CD14-positive monocyte (primary cell): ENCODE data around the gene SHROOM3. TPM values are rescaled to one million over a fixed set of nuclear protein-coding genes. Genes with fewer than 3 reads are reported as not detected.

Source experiments
- DNase-seq, 3 donors: peaks; one replicate each; pipeline ENCODE4 v3.0.0-alpha.2; 2011 to 2022
- H2AFZ ChIP-seq: 2 replicates; pipeline ENCODE4 v1.6.0; 2012; ENCODE audit warnings: mild to moderate bottlenecking, low read depth, low read length, inconsistent platforms; ENCODE audit not compliant: insufficient read depth, poor library complexity, severe bottlenecking
- H3K27ac ChIP-seq, 2 donors: 1 replicate in 1 of 2; 2 replicates in 1 of 2; pipeline ENCODE4 v1.5.1; 2012 to 2013; ENCODE audit warnings: low read length in 2 of 2, control low read depth in 1 of 2, inconsistent platforms in 1 of 2, low read depth in 1 of 2, mild to moderate bottlenecking in 1 of 2
- H3K27me3 ChIP-seq, 2 donors: one replicate each; pipeline versions ENCODE4 v1.6.0 to v1.6.1; 2011 to 2013; ENCODE audit warnings: low read length in 2 of 2; ENCODE audit not compliant: control insufficient read depth in 2 of 2, insufficient read depth in 2 of 2
- H3K36me3 ChIP-seq, 2 donors: replicated peaks in 1 of 2; 1 replicate in 1 of 2; 2 replicates in 1 of 2; pipeline versions ENCODE4 v1.5.1 to v1.6.1; 2012 to 2013; ENCODE audit warnings: low read length in 2 of 2, control low read depth in 1 of 2, inconsistent platforms in 1 of 2, mild to moderate bottlenecking in 1 of 2; ENCODE audit not compliant: insufficient read depth in 2 of 2, control insufficient read depth in 1 of 2
- H3K4me1 ChIP-seq, 2 donors: 1 replicate in 1 of 2; 2 replicates in 1 of 2; pipeline versions ENCODE4 v1.5.1 to v1.6.1; 2012 to 2013; ENCODE audit warnings: low read length in 2 of 2, control low read depth in 1 of 2, inconsistent platforms in 1 of 2, mild to moderate bottlenecking in 1 of 2, moderate library complexity in 1 of 2; ENCODE audit not compliant: insufficient read depth in 2 of 2, control insufficient read depth in 1 of 2
- H3K4me2 ChIP-seq: replicated peaks from 2 replicates; pipeline ENCODE3; 2012; ENCODE audit warnings: low read length, moderate library complexity, mild to moderate bottlenecking; ENCODE audit not compliant: poor library complexity, severe bottlenecking; ENCODE audit errors: extremely low read depth
- H3K4me3 ChIP-seq, 3 experiments: fragments of 200-600 bp in 1 of 3; sonication (generic) in 1 of 3; replicated peaks in 1 of 3; 1 replicate in 2 of 3; 2 replicates in 1 of 3; pipeline ENCODE4 v1.5.1; 2011 to 2013; ENCODE audit warnings: low read length in 3 of 3, mild to moderate bottlenecking in 3 of 3, control low read depth in 2 of 3, low read depth in 2 of 3, inconsistent platforms in 1 of 3, moderate library complexity in 1 of 3
- H3K79me2 ChIP-seq: 2 replicates; pipeline ENCODE4 v1.6.0; 2012; ENCODE audit warnings: mild to moderate bottlenecking, control low read depth, inconsistent platforms, low read length, moderate library complexity; ENCODE audit not compliant: insufficient read depth
- H3K9ac ChIP-seq: 2 replicates; pipeline ENCODE4 v1.6.0; 2017; ENCODE audit warnings: low read length, mild to moderate bottlenecking; ENCODE audit not compliant: insufficient read depth, poor library complexity, severe bottlenecking
- H3K9me3 ChIP-seq, 2 donors: replicated peaks in 1 of 2; 1 replicate in 1 of 2; 2 replicates in 1 of 2; pipeline versions ENCODE4 v1.5.1 to v1.6.1; 2012 to 2013; ENCODE audit warnings: low read length in 2 of 2, control low read depth in 1 of 2; ENCODE audit not compliant: control insufficient read depth in 1 of 2, insufficient read depth in 1 of 2
- H4K20me1 ChIP-seq: 2 replicates; pipeline ENCODE4 v1.6.0; 2012; ENCODE audit warnings: mild to moderate bottlenecking, low read length, control low read depth, moderate library complexity; ENCODE audit not compliant: insufficient read depth
- H3K27ac Mint-ChIP-seq, 7 donors: one replicate each; pipeline ENCODE4 v1.8.0; 2020; ENCODE audit warnings: mild to moderate bottlenecking in 7 of 7, mixed read lengths in 7 of 7, moderate library complexity in 6 of 7, inconsistent platforms in 2 of 7
- H3K27me3 Mint-ChIP-seq, 3 donors: one replicate each; pipeline ENCODE4 v1.8.0; 2021 to 2022; ENCODE audit warnings: low read depth in 3 of 3, mild to moderate bottlenecking in 3 of 3, mixed read lengths in 3 of 3, moderate library complexity in 3 of 3, inconsistent platforms in 1 of 3
- H3K36me3 Mint-ChIP-seq, 2 donors: one replicate each; pipeline ENCODE4 v1.8.0; 2020; ENCODE audit warnings: mixed read lengths in 2 of 2, inconsistent platforms in 1 of 2, mild to moderate bottlenecking in 1 of 2
- H3K4me1 Mint-ChIP-seq: one replicate; pipeline ENCODE4 v1.8.0; 2020; ENCODE audit warnings: mild to moderate bottlenecking, mixed read lengths
- H3K4me3 Mint-ChIP-seq, 2 donors: one replicate each; pipeline ENCODE4 v1.8.0; 2020; ENCODE audit warnings: mild to moderate bottlenecking in 2 of 2, mixed read lengths in 2 of 2, moderate library complexity in 1 of 2
- H3K9me3 Mint-ChIP-seq, 7 donors: one replicate each; pipeline ENCODE4 v1.8.0; 2020 to 2022; ENCODE audit warnings: mixed read lengths in 7 of 7, mild to moderate bottlenecking in 6 of 7, moderate library complexity in 6 of 7, inconsistent platforms in 2 of 7
- WGBS: methylation state at CpG from one replicate; pipeline ENCODE4 v1.1.5; 2013; ENCODE audit warnings: missing lambda C conversion rate; ENCODE audit not compliant: insufficient coverage; 5-methylcytosine and 5-hydroxymethylcytosine counted together
- intact Hi-C, 2 donors: fragments of 100-400 bp; cut with micrococcal nuclease; formaldehyde crosslinking; loops; one replicate each; pipeline versions ENCODE4 v1.15.0 to v1.15.1; 2023
- polyA plus RNA-seq, 3 donors: library from polyadenylated mRNA; depleted of rRNA in 1 of 3; unstranded in 2 of 3; stranded (reverse) in 1 of 3; fragments of 300-500 nt in 2 of 3; fragments of >200 nt in 1 of 3; fragmentation: Illumina TruSeq in 2 of 3; gene quantifications; 1 replicate in 2 of 3; 2 replicates in 1 of 3; pipeline ENCODE4 v1.2.3, GENCODE V29; 2012 to 2021
- TF ChIP-seq, protein P1 (sequence below): fragments of 200-600 bp; IDR thresholded peaks from one replicate; pipeline ENCODE4 v1.8.0; 2022; ENCODE audit warnings: antibody characterized with exemption, mild to moderate bottlenecking

SHROOM3 gene
- polyA plus RNA-seq, 3 donors, result not detected

DNA sequence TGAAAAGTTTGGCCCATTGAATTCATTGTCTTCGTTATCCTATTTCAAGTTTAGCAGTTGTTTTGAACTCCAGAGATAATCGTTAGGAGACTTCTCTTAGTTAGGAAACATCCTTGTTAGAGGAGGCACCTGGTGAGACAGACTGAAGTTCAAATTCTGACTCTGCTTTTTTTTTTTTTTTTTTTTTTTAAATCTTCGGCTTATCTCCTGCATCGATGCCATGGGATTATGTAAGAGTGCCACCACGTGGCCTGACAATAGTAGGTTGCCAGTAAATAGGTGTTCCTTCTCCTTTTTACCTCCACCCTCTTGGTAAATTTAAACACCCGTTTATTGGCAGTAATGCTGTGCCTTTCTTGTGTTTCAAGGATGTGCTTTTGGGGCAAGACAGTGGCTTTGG lies 313.6 kb downstream of the SHROOM3 start:
- Mint-ChIP-seq H3K27ac (no peak overlapping the region), H3K9me3 (peaks cover 0 to 4% (median 0%) of the 10 kb centered on the region in 7 donors), H3K36me3 (no peaks in the 10 kb centered on the region), H3K27me3 (peaks cover 4 to 8% (median 7%) of the 10 kb centered on the region in 3 donors), H3K4me3 (no peak overlapping the region), H3K4me1 (no peaks in the 10 kb centered on the region)
- H3K79me2 ChIP-seq, result no peaks in the 10 kb centered on the region
- H3K27ac ChIP-seq, result no peak overlapping the region
- TF ChIP-seq, protein P1, sequence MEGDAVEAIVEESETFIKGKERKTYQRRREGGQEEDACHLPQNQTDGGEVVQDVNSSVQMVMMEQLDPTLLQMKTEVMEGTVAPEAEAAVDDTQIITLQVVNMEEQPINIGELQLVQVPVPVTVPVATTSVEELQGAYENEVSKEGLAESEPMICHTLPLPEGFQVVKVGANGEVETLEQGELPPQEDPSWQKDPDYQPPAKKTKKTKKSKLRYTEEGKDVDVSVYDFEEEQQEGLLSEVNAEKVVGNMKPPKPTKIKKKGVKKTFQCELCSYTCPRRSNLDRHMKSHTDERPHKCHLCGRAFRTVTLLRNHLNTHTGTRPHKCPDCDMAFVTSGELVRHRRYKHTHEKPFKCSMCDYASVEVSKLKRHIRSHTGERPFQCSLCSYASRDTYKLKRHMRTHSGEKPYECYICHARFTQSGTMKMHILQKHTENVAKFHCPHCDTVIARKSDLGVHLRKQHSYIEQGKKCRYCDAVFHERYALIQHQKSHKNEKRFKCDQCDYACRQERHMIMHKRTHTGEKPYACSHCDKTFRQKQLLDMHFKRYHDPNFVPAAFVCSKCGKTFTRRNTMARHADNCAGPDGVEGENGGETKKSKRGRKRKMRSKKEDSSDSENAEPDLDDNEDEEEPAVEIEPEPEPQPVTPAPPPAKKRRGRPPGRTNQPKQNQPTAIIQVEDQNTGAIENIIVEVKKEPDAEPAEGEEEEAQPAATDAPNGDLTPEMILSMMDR, result no peak
- H3K27me3 ChIP-seq, result peaks cover 0 to 2% of the 10 kb centered on the region in 2 donors
- intact Hi-C loops, result no loop called here
- no peaks in the 10 kb centered on the region for H3K36me3 ChIP-seq
- H4K20me1 ChIP-seq, result no peaks in the 10 kb centered on the region
- H3K9ac ChIP-seq, result no peak overlapping the region
- no CpG with 5 or more reads among the region's 6 CpGs for WGBS
- H3K4me1 ChIP-seq, result no peaks in the 10 kb centered on the region
- DNase-seq, result no peak
- no peak overlapping the region for H3K4me2 ChIP-seq
- no peak overlapping the region for H3K4me3 ChIP-seq
- H3K9me3 ChIP-seq, result no peaks in the 10 kb centered on the region
- no peak overlapping the region for H2AFZ ChIP-seq

DNA sequence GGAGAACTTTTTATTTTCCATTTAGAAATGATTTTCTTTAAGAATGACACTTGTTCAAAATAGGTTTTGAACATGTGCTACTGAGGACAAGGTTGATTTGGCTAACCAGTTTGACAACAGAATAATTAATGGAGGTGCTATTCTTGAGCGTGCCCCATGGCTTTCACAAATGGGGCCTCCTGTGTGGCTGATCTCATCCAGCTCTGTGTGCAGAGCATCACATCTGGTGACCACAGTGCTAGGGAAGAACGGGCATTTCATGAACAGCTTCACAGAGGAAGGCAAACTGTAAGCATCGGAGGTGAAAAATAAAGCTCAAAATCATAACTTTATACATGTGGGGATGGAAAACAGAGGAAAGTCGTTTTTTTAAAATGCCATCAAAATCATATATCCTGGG lies 314.3 kb downstream of the SHROOM3 start:
- H3K4me3 Mint-ChIP-seq, result no peak overlapping the region
- H3K27me3 Mint-ChIP-seq, result peaks cover 4 to 8% (median 8%) of the 10 kb centered on the region in 3 donors
- Histone ChIP-seq H3K79me2 (no peaks in the 10 kb centered on the region), H3K4me1 (no peaks in the 10 kb centered on the region), H3K9me3 (no peaks in the 10 kb centered on the region), H3K4me2 (no peak overlapping the region), H3K9ac (no peak overlapping the region), H4K20me1 (no peaks in the 10 kb centered on the region), H3K4me3 (no peak overlapping the region), H3K27me3 (peaks cover 0 to 2% of the 10 kb centered on the region in 2 donors), H3K36me3 (no peaks in the 10 kb centered on the region), H3K27ac (no peak overlapping the region), H2AFZ (no peak overlapping the region)
- TF ChIP-seq, protein P1, result no peak
- intact Hi-C loops, result no loop called here
- H3K36me3 Mint-ChIP-seq, result no peaks in the 10 kb centered on the region
- DNase-seq, result no peak
- no peak overlapping the region for H3K27ac Mint-ChIP-seq
- H3K9me3 Mint-ChIP-seq, result peaks cover 0 to 4% (median 0%) of the 10 kb centered on the region in 7 donors
- H3K4me1 Mint-ChIP-seq, result no peaks in the 10 kb centered on the region
- 100% methylated on average over 1 of the region's 4 CpGs for WGBS
